Esophagus squamous epithelium (tissue), 4 donors: Measurements from ENCODE around the gene GLA.

Source experiments
- CTCF ChIP-seq, 6 experiments: fragments of 450-650 bp in 4 of 6; fragments of 200-600 bp in 2 of 6; sonication (generic) in 2 of 6; IDR thresholded peaks; one replicate each; pipeline ENCODE4 v1.5.1; 2016 to 2019; ENCODE audit warnings: antibody characterized with exemption in 6 of 6, mild to moderate bottlenecking in 4 of 6, moderate library complexity in 4 of 6
- POLR2A ChIP-seq, 4 donors: fragments of 450-650 bp; IDR thresholded peaks; one replicate each; pipeline ENCODE4 v1.6.1; 2017; ENCODE audit warnings: antibody characterized with exemption in 4 of 4, mild to moderate bottlenecking in 4 of 4, moderate library complexity in 3 of 4

GRCh38 chrX:101383679-101384205 is 24.0 kb downstream of the GLA start:
- TF ChIP-seq POLR2A (IDR thresholded peaks at IDR 0.05) (no peak), CTCF (IDR thresholded peaks at IDR 0.05) (no peak)
